Posterior vena cava (tissue), 2 donors: ENCODE data around the gene CNBD2. TPM values are rescaled to one million over a fixed set of nuclear protein-coding genes. Genes with fewer than 3 reads are reported as not detected.
"Not testable (repeated sequence)": the region's sequence is repeated elsewhere in the genome, so short reads cannot be mapped to it uniquely, and the experiment has no call there.

Experiments used
- DNase-seq: peaks from one replicate; pipeline ENCODE4 v3.0.0-alpha.2; 2020; ENCODE audit warnings: low spot score
- intact Hi-C, 2 donors: fragments of 100-400 bp; cut with DNase I; formaldehyde crosslinking; loops; one replicate each; pipeline versions ENCODE4 v1.14.1 to v1.14.2; 2022 to 2023
- total RNA-seq, 2 donors: library from RNA; stranded (reverse); fragmentation: NEBNext Ultra II Directional; extraction: Animal tissue kit (Norgen Biotek cat#: 25700); gene quantifications; one replicate each; pipeline ENCODE4 v1.2.1, GENCODE V29; 2021
- donor health status: DM: yes; HTN: yes; CAD: no.
- donor health status: DM: yes; HTN: yes; CAD: no.

CNBD2 gene
- total RNA-seq, 2 donors from 2014 or later, result 2.0 to 2.3 TPM

DNA sequence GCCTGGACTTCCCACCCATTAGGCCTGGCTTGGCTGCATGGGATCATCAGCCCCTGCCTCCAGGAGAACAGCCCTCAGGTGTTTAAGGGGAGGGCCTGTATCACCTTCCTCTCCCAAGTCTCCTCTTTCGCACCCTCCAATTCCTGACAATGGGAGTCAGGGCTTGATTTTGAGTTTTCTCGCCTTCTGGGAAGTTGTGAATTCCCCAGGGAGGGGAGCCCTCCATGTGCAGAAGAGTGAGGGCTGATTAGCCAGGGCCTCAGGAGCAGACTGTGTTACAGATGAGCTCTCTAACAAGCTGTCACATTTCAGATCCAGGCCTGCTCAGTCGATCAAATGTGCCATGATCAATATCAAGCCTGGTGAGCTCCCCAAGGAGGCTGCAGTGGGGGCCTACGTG is 42.4 kb downstream of the CNBD2 start:
- no peak for DNase-seq
- intact Hi-C loops, result no loop called here

DNA sequence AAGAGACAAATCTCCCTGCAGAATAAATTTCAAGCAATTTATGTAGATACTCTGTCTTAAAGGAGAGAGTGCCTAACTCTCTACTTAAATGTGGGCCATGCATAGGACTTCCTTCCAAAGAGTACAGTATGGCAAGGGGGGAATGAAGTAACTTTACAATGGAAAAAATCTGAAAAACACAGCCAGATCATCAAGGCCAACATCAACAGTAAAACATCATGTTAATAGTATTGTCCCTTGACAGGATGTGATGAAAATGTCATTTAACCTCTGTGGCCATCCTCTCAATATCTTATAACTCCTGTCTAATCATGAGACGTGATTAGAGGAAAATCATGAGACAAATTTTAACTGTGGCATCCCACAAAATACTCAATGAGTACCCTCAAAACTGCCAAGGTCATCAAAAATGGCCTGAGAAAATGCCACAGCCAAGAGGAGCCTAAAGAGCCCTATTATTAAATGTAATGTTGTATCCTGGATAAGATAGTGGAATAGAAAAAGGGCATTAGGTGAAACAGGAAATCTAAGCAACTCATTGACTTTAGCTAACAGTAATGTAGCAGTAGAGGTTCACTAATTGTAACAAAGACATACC is 47.5 kb downstream of the CNBD2 start:
- intact Hi-C loops, result no loop called here
- no peak for DNase-seq

DNA sequence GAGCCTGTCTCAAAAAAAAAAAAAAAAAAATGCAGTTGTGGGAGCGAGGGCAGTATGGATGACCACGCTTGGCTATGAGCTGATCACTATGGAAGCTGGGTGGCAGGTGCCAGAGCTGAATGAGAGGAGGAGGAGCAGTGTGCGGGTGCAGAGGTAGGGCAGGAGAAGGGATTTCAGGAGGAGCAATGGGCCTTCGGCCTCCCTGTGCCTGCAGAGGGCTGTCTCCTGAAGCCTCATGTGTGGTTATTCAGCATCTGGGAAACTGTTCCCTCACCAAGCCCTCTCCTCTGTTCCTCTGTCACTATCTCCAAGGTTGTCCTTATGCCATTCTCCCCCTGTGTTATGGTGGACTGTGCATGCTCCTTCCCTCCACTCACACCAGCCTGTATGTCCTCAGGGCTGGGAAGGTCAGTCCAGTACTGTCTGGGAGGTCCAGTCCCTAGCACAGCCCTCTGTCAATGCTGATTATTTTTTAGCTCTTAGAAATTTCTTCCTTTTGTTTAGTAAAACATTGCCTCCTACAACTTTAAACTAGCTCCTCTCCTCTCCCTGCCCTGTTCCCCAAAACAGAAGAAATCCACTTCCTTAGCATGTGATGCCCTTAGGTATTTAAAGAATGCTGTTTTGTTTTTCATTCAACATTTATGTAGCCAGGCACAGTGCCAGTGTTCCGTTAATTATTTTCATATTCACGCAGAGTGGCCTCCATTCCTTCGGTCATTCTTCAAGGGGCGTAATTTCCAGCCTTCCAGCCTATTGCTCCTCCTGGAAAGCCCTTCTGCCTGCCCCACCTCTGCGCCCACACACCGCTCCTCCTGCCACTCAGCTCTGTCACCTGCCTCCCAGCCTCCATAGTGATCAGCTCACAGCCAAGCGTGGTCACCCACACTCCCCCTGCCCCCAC is 48.9 kb downstream of the CNBD2 start:
- DNase-seq, result peak; percentile 19

DNA sequence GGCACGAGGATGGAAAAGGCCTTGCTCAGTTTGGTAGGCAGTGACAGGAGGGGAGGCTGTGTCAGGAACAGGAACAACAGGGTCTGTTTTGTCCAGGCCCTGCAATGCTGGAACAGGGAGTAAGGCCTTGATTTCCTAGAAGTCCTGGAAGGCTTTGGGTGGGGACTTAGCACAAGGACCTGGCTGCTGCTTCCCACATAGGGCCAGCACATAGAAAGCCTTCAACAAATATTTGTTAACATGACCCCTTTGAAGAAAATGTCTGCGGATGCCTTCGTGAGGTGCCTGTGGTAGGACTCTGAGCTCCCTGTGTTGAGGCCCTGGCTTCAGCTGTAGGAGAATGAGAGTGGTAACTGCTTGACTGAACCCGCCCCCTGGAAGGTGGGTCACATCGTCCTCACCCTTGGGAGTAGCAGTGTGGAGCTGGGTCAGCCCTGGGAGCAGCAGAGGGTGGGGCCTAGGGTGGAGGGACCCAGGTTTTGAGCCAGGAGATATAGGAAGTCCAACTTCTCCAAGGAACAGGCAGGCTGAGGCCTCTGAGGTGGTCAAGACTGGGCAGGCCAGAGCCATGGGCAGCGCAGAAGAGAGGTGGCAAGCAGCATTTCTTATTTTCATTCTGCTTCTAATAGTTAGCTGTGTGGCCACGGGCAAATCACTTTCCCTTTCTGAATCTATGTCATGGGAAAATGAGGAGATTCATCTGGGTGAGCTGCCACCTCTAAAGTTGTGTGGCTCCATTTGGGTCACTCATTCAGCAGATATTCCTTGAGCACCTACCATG is 50.0 kb downstream of the CNBD2 start:
- intact Hi-C loops, result no loop called here
- DNase-seq, result no peak

More for the DNA sequence above, 48.9 kb downstream of the CNBD2 start:
- intact Hi-C loops, result no loop called here

DNA sequence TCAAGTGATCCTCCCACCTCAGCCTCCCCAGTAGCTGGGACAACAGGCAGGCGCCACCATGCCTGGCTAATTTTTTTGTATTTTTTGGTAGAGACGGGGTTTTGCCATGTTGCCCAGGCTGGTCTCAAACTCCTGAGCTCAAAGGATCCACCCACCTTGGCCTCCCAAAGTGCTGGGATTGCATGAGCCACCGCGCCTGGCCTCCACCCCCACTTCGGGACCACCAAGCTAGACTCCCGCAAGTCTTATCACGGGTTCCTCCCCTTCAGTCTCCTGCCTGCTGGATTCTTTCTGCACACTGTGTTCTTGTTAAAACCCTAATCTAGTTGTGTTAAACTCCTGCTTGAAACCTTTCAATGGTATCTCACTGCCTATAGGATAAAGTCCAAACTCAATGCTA is 57.7 kb downstream of the CNBD2 start:
- peak; percentile 38 for DNase-seq
- intact Hi-C loops, result not testable (repeated sequence)

DNA sequence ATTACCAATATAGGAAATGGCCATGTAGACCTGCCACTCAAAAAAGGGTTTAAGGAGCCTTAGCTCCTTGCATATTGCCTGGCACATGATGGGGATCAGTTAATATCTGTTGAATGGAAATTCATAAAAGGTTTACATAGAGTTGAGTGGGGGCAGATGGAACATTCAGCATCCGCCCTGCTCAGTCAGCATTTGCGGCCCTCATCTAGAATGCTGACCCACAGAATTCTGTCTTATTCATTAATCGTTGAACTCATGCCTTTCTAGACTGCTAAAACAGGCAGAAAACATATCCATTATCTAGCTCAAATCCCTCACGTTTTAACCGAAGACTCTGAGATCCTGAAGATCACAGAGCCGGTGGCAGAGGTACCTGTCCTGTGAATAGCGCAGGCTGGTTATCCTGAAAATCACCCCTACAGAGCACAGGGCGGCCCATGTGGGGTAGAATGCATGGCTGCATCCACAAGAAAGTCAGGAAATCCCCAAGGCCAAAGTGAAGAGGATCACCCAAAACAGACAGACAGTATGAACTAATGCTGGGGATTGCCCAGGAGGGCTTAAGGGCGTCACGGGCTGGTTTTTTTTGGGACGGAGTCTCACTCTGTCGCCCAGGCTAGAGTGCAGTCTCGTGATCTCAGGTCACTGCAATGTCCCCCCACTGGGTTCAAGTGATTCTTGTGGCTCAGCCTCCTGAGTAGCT is 59.9 kb downstream of the CNBD2 start:
- intact Hi-C loops, result no loop called here
- DNase-seq, result peak; percentile 31

DNA sequence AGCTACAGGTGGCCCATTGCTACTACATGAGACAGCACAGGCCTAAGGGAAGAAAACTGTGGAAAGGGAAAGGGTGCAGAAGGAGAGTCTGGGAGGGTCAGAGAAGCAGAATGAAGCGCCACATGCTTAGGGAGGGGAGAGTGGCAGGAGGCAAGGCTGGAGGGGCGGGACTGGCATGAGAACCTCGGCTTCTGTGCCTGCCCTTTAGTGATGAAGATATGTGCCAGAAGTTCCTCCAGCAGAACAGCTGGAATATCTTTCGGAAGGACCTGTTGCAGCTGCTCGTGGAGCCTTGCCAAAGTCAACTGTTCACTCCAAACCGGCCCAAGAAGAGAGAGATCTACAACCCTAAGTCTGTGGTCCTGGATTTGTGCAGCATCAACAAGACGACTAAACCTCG is 61.8 kb downstream of the CNBD2 start:
- peak; percentile 41 for DNase-seq
- intact Hi-C loops, result no loop called here

DNA sequence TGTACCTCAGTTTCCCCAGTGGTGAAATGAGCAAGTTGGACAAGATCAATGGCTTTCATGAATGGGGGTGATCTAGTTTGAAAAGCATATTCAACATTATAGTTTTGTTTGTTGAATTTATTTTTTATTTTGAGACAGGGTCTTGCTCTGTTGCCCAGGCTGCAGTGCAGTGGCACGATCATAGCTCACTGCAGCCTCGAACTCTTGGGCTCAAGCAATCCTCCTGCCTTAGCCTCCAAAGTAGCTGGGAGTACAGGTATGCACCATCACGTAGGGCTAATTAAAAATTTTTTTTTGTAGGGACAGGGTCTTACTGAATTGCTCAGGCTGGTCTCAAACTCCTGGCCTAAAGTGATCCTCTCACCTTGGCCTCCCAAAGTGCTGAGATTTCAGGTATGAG is 63.4 kb downstream of the CNBD2 start:
- peak; percentile 4 for DNase-seq
- intact Hi-C loops, result no loop called here

DNA sequence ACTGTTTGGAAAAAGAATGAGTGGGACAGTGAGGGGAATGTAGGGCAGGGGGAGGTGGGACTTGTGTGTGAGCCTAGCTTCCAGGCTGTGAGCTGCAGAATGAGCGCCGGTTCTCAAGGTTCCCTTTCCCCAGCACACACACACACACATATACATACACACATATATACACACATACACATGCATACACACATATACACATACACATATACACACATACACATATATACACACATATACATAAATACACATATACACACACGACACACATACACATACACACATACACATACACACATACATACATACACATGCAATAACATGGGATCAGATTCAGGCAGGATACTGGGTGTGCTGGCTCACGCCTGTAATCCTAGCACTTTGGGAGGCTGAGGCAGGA is 66.5 kb downstream of the CNBD2 start:
- intact Hi-C loops, result no loop called here
- peak; percentile 7 for DNase-seq

DNA sequence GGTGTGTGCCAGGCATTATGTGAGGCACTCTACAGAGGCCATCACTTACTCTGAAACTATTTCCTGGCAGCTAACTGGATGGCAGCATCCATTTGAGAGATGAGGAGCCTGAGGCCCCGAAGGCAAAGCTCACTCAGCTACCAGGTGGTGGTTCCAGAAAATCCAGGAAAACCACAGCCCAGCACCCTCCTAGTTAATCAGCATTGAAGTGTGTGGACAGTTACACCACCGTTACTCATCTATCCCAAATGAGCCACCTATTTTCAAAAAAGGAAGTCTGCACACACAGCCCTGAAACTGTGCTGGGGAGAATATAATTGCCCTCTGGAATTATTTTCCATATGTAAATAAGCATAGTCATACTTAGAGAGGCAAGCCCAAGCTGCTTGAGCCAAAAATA is 67.4 kb downstream of the CNBD2 start:
- intact Hi-C loops, result no loop called here
- DNase-seq, result peak; percentile 23

DNA sequence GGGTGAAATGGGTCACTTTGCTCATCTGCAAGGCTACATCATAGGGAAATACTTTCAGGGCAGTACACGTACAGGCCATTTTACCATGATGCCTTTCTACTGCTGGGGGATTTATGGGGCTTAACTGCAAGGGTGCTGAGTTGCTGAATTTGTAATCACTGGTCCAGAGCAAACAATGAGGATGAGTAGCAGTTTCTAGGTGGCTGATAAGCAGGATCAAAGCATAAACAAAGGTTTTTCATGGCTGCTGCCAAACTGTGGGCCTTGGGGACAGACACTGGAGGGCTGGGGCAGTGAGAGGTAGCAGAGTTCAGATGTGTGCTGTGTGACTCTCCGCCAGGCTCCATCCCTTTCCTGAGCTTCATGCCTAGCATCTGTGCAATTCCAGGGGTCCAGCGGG is 68.3 kb downstream of the CNBD2 start:
- intact Hi-C loops, result no loop called here
- peak; percentile 42 for DNase-seq

DNA sequence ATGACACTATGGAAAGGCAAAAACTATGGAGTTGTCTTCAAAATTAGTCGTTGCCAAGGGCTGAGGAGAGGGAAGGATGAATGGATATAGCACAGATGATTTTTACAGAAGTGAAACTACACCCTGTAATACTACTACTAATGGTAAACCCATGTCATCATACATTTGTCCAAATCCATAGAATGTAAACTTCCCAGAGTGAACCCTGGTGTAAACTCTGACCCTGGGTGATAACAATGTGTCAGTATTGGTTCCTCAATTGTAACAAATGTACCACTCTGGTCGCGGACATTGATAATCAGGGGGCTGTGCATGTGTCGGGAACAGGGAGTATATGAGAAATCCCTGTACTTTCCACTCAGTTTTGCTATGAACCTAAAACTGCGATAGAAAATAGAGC is 72.2 kb downstream of the CNBD2 start:
- DNase-seq, result peak; percentile 5
- intact Hi-C loops, result no loop called here

DNA sequence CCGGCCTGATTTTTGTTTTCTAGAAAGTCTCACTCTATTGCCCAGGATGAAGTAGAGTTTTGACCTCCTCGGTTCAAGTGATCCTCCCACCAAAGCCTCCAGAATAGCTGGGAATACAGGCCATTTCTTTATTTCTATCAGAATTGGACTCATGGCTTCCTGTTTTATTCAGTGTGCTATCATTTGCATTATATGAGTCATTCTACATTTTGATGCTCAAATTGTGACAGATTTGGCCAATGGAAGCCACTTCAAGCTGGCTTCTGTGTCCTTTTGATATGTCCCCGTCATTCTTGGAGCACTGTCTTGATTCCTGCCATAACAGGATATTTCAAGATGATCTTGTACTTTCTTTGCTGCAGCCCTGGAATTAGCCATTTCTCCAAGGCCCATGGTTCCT is 75.1 kb downstream of the CNBD2 start:
- intact Hi-C loops, result no loop called here
- DNase-seq, result peak; percentile 7

DNA sequence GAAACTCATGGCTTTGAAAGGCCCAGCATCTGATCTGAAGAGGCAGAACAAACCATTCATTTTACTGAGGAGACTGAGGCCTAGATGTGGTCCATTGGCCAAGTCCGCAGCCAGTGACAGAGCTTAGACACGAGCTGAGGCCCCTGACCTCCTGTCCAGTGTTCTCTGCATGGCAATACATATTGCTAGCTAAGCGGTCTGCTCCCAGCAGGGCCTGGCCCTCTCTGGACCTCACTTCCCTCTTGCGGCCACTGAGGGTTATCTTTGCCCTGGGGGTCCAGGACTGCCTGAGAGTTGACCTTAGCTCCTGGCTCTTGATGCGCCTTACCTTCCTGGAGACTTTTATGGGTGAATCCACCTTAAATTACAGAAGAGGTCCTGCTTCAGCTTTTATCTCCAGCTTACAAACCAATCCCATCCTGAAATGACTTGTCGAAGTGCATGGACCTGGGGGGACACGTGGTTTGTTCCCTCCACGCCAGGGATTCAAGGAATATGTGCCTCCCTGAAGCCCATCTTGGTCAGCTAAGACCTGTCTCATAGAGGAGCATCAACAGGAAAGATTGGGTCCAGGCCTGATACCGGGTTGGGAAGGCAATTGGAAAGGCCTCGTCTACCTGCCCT is 75.6 kb downstream of the CNBD2 start:
- intact Hi-C loops, result no loop called here
- peak; percentile 61 for DNase-seq

DNA sequence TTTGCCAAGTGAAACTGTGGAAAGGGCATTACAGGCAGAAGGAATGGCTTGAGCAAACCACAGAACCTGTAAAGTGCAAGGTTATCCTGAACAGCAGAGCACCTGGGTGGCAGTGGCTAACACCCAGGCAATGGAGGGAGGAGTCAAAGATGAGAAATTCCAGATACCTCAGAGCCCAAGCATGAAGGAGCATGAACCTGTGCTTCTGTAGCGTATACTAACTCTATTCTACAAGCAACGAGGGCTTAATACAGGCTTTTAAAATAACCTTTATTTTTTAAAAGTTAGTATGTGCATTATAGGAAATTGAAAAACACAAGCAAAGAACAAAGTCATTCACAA is 77.0 kb downstream of the CNBD2 start:
- intact Hi-C loops, result no loop called here
- DNase-seq, result no peak

DNA sequence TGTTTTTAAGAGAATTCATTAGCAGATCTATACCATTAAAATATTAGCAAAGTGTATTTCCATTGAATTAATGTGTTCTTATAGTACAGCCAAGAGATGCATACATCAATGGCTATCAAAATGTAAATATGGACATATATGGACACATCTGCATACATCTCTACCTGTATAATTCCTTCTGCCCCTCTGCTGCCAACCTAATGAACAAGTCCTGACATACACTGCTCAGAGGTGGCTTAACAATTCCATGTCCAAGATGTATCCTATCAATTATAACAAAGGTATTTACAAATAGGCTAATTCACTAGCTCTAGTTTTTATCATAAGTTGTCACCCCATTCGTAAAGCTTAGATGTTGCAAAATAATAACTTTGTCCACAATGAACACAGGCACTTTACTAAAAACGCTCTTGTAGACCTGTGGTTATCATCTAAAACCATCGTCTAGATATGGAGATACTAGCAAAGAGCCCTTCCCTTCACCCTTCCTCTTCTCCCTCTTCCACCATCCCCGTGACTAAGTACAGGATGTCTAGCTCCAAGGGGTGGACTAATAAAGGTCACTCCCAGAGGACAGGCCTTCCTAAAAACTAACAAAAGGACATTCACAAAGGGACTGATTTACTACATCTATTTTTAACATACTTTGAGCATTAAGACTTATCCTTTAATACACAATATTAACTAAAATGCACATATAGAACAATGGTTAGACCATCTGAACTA is 77.8 kb downstream of the CNBD2 start:
- intact Hi-C loops, DNase-seq: not testable (repeated sequence)

DNA sequence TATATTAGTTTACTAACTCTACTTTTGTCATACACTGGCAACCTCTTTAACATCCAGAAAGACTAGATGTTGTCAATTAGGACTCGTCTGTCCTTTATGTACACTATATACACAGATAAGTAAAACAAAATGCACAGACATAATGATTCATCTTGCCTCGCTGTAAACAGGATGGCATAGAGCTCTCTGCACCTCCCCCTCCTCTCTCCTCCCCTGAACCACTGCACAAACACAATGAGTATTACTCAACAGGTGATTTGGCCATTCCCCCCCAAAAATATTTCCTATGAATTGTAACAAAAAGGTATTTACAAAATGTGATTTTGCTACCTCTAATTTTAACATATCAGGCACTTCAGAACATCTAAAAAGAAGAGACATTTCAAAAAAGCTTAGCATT is 81.0 kb downstream of the CNBD2 start:
- intact Hi-C loops, DNase-seq: not testable (repeated sequence)

DNA sequence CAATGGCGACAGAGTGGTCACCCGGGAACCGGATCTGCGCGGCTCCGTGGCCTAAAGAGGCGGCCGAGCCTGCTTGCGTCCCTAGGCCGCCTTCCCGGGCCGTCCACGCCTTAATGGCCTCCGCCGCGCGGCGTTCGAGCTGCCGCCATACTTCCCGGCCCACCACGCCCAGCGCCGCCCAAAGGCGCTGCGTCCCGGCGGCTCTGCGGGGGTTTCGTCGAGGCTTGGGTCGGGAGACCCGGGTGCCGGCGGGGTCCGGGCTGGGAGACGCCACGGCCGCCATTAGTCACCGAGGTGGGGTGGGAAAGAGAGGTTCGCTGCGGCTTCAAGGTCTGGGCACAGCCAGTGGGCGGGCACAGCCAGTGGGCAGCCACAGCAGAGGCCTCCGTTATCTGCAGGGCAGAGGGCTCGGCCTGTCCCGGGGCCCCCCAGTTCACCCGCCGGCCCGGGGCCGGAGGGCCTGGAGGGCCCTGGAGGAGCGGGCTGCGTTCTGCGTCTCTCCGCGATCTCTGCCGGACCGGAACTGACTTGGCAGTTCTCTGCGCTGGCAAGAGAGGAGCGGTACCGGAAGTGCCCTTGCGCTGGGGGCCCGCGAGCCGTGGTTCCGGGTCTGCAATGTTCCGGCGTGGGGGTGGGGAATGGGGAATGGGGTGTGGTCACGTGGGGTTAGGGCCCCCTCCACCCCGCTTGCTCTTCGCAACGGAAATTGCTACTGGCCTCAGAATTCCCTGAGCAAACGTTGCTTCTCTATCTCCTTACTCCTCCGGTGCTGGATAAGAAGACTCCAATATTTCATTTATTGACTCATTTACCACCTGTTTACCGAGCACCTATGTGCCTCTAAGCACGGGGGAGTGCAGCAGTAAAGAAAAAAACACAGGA is 82.3 kb downstream of the CNBD2 start:
- DNase-seq, result peak; percentile 97
- intact Hi-C loops, result no loop called here
